HG03565 (cell line): Measurements from ENCODE around the gene ETNK2.

Experiments used
- ATAC-seq: cut with Tn5 transposase; IDR thresholded peaks from one replicate; pipeline ENCODE4 v1.9.1; 2021; ENCODE audit warnings: mild to moderate bottlenecking, moderate library complexity; ENCODE audit not compliant: unreplicated experiment

Gene ETNK2, protein sequence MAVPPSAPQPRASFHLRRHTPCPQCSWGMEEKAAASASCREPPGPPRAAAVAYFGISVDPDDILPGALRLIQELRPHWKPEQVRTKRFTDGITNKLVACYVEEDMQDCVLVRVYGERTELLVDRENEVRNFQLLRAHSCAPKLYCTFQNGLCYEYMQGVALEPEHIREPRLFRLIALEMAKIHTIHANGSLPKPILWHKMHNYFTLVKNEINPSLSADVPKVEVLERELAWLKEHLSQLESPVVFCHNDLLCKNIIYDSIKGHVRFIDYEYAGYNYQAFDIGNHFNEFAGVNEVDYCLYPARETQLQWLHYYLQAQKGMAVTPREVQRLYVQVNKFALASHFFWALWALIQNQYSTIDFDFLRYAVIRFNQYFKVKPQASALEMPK

GRCh38 chr1:204151552-204152309 lies at the start of gene ETNK2:
Gene ETNK2, minus strand, starts transcription at chr1:204152044. Its CDS starts 192 bp downstream, at chr1:204151852.
- ATAC-seq, result no peak

DNA sequence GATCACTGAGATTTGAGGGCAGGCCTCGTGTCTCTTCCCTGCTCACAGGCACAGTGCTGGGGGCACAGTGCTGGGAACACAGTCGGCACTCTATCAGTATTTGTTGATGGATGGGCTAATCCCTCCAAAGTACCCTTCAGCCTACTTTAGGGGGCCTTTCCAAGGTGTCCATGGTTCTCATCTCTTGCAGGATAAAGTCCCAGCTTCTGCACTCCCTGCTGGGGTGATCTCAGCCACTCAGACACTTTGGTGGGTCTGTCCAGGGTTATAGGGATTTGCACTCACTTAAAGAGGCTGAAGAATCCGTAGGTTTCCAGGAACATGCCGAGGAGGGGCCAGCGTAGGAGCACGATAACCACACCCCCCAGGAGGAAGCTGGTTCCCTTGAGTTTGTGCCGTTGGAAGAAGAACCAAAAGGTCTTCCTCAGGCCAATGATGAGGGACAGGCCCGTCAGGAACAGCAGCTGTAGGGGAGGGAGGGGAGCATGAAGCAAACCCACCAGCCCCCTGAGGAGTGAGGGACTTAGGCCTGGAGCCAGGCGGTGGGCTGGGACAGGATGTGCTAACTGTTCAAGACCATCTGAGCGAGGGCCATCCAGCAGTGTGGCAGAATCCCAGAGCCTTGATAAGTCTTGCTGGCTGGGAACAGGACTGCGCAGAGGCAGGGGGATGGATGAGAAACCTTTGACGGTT lies 49.6 kb upstream of the ETNK2 start:
- ATAC-seq, result no peak

GRCh38 chr1:204199579-204199978 lies 47.7 kb upstream of the ETNK2 start:
- no peak for ATAC-seq

DNA sequence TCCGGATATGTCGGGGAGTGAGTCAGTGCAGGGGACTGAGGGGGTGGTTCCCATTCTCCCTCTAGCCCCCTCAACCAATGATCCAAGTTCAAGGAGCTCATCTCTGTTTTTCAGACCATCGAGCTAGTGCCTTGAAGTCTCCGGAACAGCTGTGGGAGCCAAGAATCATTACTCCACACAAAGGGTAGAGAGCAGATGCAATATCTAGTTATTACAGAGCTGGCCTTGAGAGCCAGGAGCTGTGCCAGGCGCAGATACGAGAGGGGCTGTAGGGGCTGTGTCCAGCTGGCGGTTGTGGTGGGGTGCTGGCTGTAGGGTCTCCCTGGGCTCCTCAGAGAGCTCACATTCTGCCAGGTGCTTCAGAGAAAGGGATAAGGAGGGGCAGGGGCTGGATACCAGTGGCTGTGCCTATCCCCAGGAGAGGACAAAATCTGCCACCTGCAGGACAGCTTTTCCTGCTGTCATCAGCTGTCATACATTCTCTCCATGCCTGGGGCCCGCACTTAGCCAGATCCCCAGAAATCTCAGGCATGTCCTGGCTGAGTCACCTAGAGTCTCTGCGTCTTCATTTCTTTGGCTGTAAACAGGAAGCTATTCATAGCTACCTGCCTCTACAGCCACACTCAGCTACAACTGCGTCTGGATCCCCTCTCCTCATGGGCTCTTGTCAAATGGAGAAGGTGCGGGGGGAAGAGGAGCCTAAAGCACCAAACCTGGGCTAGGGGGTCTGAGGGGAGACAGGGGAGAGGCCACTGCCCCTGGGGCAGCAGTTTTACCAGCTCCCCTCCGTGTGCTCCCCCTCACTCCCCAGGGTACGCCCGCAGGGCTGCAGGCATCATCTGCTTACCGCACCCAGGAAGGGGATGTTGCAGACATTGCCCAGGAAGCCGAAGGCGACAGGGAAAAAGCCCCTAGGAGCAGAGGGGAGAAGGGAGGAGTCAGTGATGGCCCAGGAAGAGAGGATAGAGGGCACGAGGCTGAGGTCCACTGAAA lies 46.8 kb upstream of the ETNK2 start:
- no peak for ATAC-seq

DNA sequence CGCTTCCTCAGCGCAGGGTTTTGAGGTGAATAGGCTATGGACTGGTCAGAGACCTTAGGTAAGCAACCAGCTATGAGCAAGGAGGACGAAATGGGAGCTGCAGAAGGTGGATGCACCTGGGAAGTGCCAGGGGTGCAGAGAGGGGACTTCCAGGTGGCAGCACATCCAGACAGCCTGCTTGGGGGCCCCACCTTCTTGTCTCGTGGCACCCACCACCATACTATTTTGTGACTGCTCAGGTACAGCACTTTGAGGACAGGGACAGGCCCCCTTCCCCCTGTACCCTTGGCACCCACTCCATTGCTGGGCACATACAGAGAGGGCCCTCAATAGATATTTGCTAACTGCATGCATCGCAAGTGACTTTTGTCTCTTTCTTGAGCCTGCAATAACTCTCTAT lies 45.2 kb upstream of the ETNK2 start:
- no peak for ATAC-seq

DNA sequence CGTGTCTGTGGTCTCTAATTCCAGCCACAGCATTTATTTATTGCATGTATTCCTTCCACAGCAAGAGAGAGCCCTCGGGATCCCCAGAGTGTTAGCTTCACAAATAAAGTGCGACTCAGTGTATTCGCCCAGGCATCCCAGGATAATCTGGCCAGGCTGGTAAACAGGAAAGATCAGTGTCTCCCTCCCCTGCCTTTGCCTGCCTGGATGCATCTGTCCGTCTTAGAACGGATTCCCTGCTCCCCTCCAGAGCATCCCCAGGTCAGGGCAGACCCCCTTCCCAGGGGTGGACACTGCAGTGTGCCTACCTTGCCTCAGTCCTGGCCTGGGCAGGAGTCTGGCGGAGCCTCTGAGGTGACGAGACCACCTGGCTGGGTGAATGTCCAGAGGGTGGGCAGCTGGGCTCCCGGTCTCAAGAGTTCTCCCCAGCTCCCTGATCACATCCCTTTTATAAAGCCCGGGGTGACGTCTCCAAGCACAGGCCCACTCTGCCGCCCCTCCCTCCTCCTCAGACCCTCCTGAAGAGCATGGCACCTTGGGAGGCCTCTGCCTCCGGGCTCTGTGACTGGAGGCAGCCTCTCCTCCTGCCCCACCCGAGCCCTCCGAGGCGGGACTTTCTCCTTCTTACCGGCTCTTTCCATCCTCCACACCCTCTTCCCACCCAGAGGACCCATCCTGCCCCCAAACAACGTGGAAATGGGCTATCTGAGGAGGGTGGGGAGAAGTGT lies 44.4 kb upstream of the ETNK2 start, which contains the start of gene KISS1:
KISS1 (minus strand) TSS at position 424 of the 728 bp plus-strand sequence. CDS start 3,615 bp downstream, outside the sequence.
- no peak for ATAC-seq

GRCh38 chr1:204194771-204195170 lies 42.9 kb upstream of the ETNK2 start:
- no peak for ATAC-seq

DNA sequence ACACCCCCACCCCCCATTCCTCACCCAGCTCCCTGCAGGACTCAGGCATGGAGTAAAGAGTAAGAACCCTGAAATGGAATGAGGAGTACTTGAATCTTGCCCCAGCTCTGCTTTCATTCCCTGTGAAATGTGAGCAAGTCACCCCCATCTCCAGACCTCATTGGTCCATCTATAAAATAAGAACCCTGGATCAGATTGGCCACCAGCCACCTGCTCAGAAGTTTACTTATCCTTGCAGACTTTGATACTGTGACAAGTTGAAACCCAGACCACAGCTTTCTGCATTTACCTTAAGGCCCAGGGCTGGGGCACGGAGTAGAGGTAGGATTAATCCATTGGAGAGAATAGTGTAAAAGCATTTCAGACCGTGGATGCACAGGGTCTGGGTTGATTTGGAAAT lies 42.2 kb upstream of the ETNK2 start:
- ATAC-seq, result no peak

- no peak for ATAC-seq
Observed at GRCh38 chr1:204192589-204193352, 40.9 kb upstream of the ETNK2 start.

GRCh38 chr1:204192046-204192445 lies 40.2 kb upstream of the ETNK2 start:
- no peak for ATAC-seq

GRCh38 chr1:204191456-204191855 lies 39.6 kb upstream of the ETNK2 start:
- ATAC-seq, result no peak

- ATAC-seq, result no peak
Observed at GRCh38 chr1:204190212-204191211, 38.7 kb upstream of the ETNK2 start.

DNA sequence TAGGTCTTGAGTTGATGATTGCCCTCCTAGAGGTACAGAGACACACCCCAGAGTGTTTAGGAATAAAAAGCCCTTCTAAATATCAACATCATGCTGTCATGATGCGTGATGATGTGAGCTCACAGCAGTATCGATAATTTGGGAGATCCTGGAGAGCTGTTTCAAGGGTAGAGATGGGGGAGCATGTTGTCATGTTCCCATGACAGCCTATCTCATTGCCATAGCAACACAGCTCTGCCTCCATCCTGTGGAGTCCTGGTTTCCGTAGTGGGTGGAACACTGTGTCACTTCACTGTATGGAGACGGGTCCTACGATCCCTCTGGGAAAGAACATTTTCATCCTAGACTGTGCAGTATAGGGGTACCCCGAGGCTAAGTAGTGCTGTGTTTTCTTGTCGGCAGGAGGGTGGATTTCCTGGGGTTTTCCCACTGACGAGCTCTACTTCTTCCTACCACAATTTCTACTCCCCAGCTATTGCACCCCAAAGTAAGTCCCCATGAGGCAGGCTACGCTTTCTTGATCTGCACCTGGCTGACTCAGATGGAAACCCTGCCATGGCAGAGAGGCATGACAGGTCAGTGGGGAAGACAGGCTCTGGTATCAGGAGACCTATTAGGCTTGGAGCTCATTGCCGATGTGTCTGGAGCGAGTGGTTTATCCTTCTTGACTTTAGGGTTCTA lies 37.3 kb upstream of the ETNK2 start:
- ATAC-seq, result no peak

DNA sequence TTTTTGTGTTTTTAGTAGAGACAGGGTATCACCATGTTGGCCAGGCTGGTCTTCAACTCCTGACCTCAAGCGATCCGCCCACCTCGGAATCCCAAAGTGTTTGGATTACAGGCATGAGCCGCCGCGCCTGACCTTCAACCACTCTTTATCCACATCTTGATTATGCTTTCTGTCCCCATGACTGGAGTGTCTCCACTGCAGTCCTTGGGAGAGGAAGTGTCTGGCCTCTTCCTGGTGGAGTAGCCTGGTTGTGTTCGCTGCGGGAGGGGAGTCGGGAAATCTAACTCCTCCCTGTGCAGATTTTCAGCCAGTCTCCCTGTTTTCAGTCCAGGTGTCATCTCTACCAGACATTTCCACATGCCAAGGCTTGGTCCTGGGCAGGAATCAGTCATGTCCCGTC lies 34.8 kb upstream of the ETNK2 start:
- no peak for ATAC-seq

GRCh38 chr1:204181116-204181515 lies 29.3 kb upstream of the ETNK2 start:
- ATAC-seq, result no peak

- no peak for ATAC-seq
Observed at GRCh38 chr1:204180133-204180532, 28.3 kb upstream of the ETNK2 start.
